Hepatocyte (in vitro differentiated cells): ENCODE data around the gene RNF151.

Experiments used
- EZH2 ChIP-seq: fragments of 200-600 bp; sonication (generic); IDR thresholded peaks from 2 replicates; pipeline ENCODE4 v1.6.1; 2016; ENCODE audit warnings: antibody characterized with exemption, mild to moderate bottlenecking, borderline replicate concordance
- TF ChIP-seq, protein P1 (sequence below): fragments of 200-600 bp; sonication (generic); IDR thresholded peaks from 2 replicates; pipeline ENCODE4 v1.5.1; 2016; ENCODE audit warnings: antibody characterized with exemption, mild to moderate bottlenecking; ENCODE audit not compliant: poor library complexity

DNA sequence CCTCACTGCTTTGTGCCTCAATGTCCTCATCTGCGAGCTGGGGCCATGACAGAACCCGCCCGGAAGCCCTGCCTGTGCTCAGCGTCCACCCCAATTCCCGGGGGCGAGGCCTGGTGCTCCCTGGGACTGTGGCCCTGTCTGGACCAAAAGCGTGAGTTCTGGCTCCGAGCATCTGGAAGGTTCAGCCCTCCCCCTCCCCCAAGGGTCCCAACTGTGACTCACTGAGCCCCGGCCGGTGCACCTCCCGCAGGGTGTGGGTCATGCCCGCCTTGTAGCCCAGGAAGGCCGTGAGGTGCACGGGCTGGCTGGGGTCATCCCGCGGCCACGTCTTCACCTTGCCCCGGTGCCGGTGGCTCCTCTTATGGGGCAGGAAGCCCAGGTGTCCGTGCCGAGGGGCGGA, 12.9 kb upstream of the RNF151 start:
- TF ChIP-seq, protein P1, sequence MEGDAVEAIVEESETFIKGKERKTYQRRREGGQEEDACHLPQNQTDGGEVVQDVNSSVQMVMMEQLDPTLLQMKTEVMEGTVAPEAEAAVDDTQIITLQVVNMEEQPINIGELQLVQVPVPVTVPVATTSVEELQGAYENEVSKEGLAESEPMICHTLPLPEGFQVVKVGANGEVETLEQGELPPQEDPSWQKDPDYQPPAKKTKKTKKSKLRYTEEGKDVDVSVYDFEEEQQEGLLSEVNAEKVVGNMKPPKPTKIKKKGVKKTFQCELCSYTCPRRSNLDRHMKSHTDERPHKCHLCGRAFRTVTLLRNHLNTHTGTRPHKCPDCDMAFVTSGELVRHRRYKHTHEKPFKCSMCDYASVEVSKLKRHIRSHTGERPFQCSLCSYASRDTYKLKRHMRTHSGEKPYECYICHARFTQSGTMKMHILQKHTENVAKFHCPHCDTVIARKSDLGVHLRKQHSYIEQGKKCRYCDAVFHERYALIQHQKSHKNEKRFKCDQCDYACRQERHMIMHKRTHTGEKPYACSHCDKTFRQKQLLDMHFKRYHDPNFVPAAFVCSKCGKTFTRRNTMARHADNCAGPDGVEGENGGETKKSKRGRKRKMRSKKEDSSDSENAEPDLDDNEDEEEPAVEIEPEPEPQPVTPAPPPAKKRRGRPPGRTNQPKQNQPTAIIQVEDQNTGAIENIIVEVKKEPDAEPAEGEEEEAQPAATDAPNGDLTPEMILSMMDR: no peak
- TF ChIP-seq EZH2: no peak
